ENCODE measurements around the gene RNF141. TPM values are rescaled to one million over a fixed set of nuclear protein-coding genes. Genes with fewer than 3 reads are reported as not detected.

RNF141 gene
- total and polyA plus RNA-seq, 2 of the 13 experiments (the other 11 are each of a cell fraction or from before 2014, with no cell fraction given), result 9.3 to 22.4 TPM

GRCh38 chr11:10540915-10541560 is at the start of gene RNF141 (continued):
- no peak for TF ChIP-seq NR2F2 (IDR thresholded peaks at IDR 0.05; ENCODE audit: borderline replicate concordance, low read depth)
- peak; percentile 86; the same call in 1 of the 2 replicates for TF ChIP-seq ZNF225 (CRISPR knock-in tag; IDR thresholded peaks at IDR 0.05)
- TF ChIP-seq ZSCAN31 (CRISPR knock-in tag; IDR thresholded peaks at IDR 0.05; ENCODE audit: low read depth), result peak; percentile 94
- TF ChIP-seq ZBTB44 (CRISPR knock-in tag; IDR thresholded peaks at IDR 0.05), result no peak
- TF ChIP-seq ZBTB34 (CRISPR knock-in tag; IDR thresholded peaks at IDR 0.05), result no peak
- TF ChIP-seq ZNF253 (CRISPR knock-in tag; IDR thresholded peaks at IDR 0.05; ENCODE audit: borderline replicate concordance), result peak; percentile 33; the same call in 1 of the 2 replicates
- peak; percentile 73 for TF ChIP-seq ATF7-NPFF (CRISPR knock-in tag; IDR thresholded peaks at IDR 0.05; ENCODE audit: low read depth)
- no peak for TF ChIP-seq HINFP (CRISPR knock-in tag; IDR thresholded peaks at IDR 0.05; ENCODE audit: low read depth)
- peak; percentile 71 for TF ChIP-seq ZSCAN21 (CRISPR knock-in tag; IDR thresholded peaks at IDR 0.05; ENCODE audit: borderline replicate concordance)
- peak; percentile 89; the same call in 1 of the 2 replicates for TF ChIP-seq ZNF761 (CRISPR knock-in tag; conservative IDR thresholded peaks at IDR 0.05)
- peak; percentile 3; the same call in 1 of the 2 replicates for TF ChIP-seq ZNF576 (CRISPR knock-in tag; IDR thresholded peaks at IDR 0.05)
- no peak for TF ChIP-seq ZNF484 (CRISPR knock-in tag; IDR thresholded peaks at IDR 0.05; ENCODE audit: borderline replicate concordance, low read depth)
- TF ChIP-seq GTF3A (CRISPR knock-in tag; conservative IDR thresholded peaks at IDR 0.05), result no peak
- no peak for TF ChIP-seq ZNF235 (CRISPR knock-in tag; IDR thresholded peaks at IDR 0.05; ENCODE audit: borderline replicate concordance)
- TF ChIP-seq DNMT1 (CRISPR knock-in tag; IDR thresholded peaks at IDR 0.05), result no peak
- peak; percentile 94 for TF ChIP-seq GATAD1 (CRISPR knock-in tag; IDR thresholded peaks at IDR 0.05)
- no peak for TF ChIP-seq JDP2 (CRISPR knock-in tag; IDR thresholded peaks at IDR 0.05; ENCODE audit: borderline replicate concordance)
- TF ChIP-seq NR0B2 (CRISPR knock-in tag; IDR thresholded peaks at IDR 0.05), result peak; percentile 86
